ENCODE results near the gene SARS1. TPM values are rescaled to one million over a fixed set of nuclear protein-coding genes. Genes with fewer than 3 reads are reported as not detected.

SARS1 gene
- total and polyA plus RNA-seq, 2 of the 8 experiments (the other 6 are each of a cell fraction or from before 2014, with no cell fraction given): 83.1 to 146 TPM

DNA sequence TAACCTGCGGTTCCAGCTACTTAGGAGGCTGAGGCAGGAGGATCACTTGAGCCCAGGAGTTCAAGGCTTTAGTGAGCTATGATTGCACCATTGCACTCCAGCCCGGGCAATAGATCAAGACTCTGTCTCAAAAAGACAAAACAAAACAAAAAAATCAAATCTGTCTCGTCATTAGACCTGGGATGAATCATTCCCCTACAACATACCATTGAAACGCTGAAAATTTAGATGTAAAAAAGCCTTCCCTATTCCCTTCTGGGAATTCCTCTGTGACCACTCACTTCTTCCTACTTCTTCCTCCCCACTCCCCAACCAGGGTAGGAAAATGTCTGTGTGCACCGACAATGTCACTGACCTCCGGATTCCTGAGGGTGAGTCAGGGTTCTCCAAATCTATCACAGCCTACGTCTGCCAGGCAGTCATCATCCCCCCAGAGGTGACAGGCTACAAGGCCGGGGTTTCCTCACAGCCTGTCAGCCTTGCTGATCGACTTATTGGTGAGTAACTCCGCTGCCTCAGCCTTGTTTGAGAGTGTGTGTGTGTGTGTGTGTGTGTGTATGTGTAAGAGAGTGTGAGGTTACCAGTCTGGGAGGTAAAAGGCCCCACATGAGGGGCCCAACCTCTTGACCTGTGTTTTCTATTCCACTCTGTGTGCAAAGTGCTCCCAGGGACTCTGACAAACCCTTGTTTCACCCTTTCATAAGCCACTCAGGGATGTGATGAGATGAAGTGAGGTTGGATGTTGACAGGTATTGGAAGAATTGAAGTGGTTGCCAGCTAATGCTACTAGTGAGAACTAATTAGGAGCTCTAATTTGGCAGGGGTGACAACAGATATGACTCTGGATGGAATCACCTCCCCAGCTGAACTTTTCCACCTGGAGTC lies 16.3 kb upstream of the SARS1 start (continued):
- TF ChIP-seq BCL11A (IDR thresholded peaks at IDR 0.05; ENCODE audit: low read depth in 2 of 2, low read length in 2 of 2): no peak
- TF ChIP-seq JUN (IDR thresholded peaks at IDR 0.05; ENCODE audit: low read depth, low read length): no peak
- TF ChIP-seq TAF7 (optimal IDR thresholded peaks at IDR 0.05; ENCODE audit: borderline replicate concordance, low read depth, low read length): no peak
- TF ChIP-seq CHD2 (IDR thresholded peaks at IDR 0.05; ENCODE audit: low read length): no peak
- TF ChIP-seq BACH1 (IDR thresholded peaks at IDR 0.05; ENCODE audit: low read length): no peak
- no peak for TF ChIP-seq SUZ12 (IDR thresholded peaks at IDR 0.05; ENCODE audit: low read length)
